Endothelial cell of umbilical vein (primary cell): ENCODE data around the gene HDAC4. TPM values are rescaled to one million over a fixed set of nuclear protein-coding genes. Genes with fewer than 3 reads are reported as not detected.

ENCODE experiments used
- BruUV-seq: library from RNA; stranded (reverse); fragments of 400-500 nt; replicated peaks from 2 replicates; lab custom pipeline; 2021; lab: Mats Ljungman, UMichigan
- CTCF ChIA-PET: fragments of 300-600, 350-600 bp; sonication (Branson Sonifier 250); formaldehyde crosslinking; loops from one replicate; lab custom pipeline; 2021; ENCODE audit warnings: antibody characterized with exemption, inconsistent platforms; lab: Charles Lee
- POLR2A ChIA-PET: fragments of 300-600, 350-600 bp; sonication (Branson Sonifier 250); formaldehyde crosslinking; loops from one replicate; lab custom pipeline; 2021; ENCODE audit warnings: antibody characterized with exemption, inconsistent platforms; lab: Charles Lee
- DNase-seq: peaks from one replicate; pipeline ENCODE4 v3.0.0-alpha.2; 2011; ENCODE audit warnings: low read depth, low spot score
- FAIRE-seq: peaks from 2 replicates; lab custom pipeline; 2011; peaks lifted over from hg19 to GRCh38; lab: Jason Lieb, UNC
- H2AFZ ChIP-seq: 2 replicates; pipeline ENCODE4 v1.6.0; 2012; ENCODE audit warnings: low read depth, low read length, control low read depth, inconsistent platforms
- H3K27ac ChIP-seq: 2 replicates; pipeline ENCODE4 v1.5.1; 2011; ENCODE audit warnings: low read depth, mild to moderate bottlenecking, control low read depth, low read length, moderate library complexity; ENCODE audit not compliant: insufficient read depth
- H3K27me3 ChIP-seq, 2 experiments: 2 replicates each; pipeline versions ENCODE4 v1.6.0 to v1.6.1; 2011; ENCODE audit warnings: low read length in 2 of 2, mixed read lengths in 1 of 2; ENCODE audit not compliant: control insufficient read depth in 2 of 2, insufficient read depth in 2 of 2
- H3K36me3 ChIP-seq, 2 experiments: 2 replicates in 1 of 2; 3 replicates in 1 of 2; pipeline ENCODE4 v1.5.1; 2011; ENCODE audit warnings: low read length in 2 of 2, mild to moderate bottlenecking in 1 of 2, moderate library complexity in 1 of 2; ENCODE audit not compliant: control insufficient read depth in 2 of 2, insufficient read depth in 2 of 2; ENCODE audit errors: extremely low read depth in 1 of 2
- H3K4me1 ChIP-seq: 3 replicates; pipeline ENCODE4 v1.5.1; 2011; ENCODE audit warnings: mild to moderate bottlenecking, low read length; ENCODE audit not compliant: control insufficient read depth, insufficient read depth; ENCODE audit errors: extremely low read depth
- H3K4me2 ChIP-seq: 2 replicates; pipeline ENCODE4 v1.6.1; 2011; ENCODE audit warnings: low read length, control low read depth, mixed read lengths; ENCODE audit not compliant: insufficient read depth
- H3K4me3 ChIP-seq, 3 experiments: fragments of 200-600 bp in 1 of 3; sonication (generic), shearing (Covaris generic) in 1 of 3; replicated peaks in 1 of 3; 2 replicates each; pipeline ENCODE4 v1.5.1; 2011 to 2016; ENCODE audit warnings: control low read depth in 3 of 3, low read length in 3 of 3, mild to moderate bottlenecking in 2 of 3, inconsistent platforms in 1 of 3, low read depth in 1 of 3, moderate library complexity in 1 of 3; ENCODE audit not compliant: insufficient read depth in 1 of 3
- H3K79me2 ChIP-seq: 2 replicates; pipeline ENCODE4 v1.6.0; 2012; ENCODE audit warnings: low read length, inconsistent platforms; ENCODE audit not compliant: control insufficient read depth, insufficient read depth
- H3K9ac ChIP-seq: replicated peaks from 2 replicates; pipeline ENCODE3; 2011; ENCODE audit warnings: low read length, control low read depth; ENCODE audit not compliant: insufficient read depth; ENCODE audit errors: extremely low read depth
- H3K9me1 ChIP-seq: replicated peaks from 3 replicates; pipeline ENCODE4 v1.6.0; 2011; ENCODE audit warnings: mild to moderate bottlenecking, low read length; ENCODE audit not compliant: control insufficient read depth, insufficient read depth; ENCODE audit errors: extremely low read depth
- H3K9me3 ChIP-seq: replicated peaks from 2 replicates; pipeline ENCODE4 v1.5.1; 2012; ENCODE audit warnings: low read length, inconsistent platforms; ENCODE audit not compliant: control insufficient read depth, insufficient read depth
- H4K20me1 ChIP-seq: replicated peaks from 2 replicates; pipeline ENCODE3; 2011; ENCODE audit warnings: mild to moderate bottlenecking, low read length; ENCODE audit not compliant: control insufficient read depth, insufficient read depth; ENCODE audit errors: extremely low read depth
- CTCF ChIP-seq, 2 donors: IDR thresholded peaks; 1 replicate in 1 of 2; 2 replicates in 1 of 2; pipeline ENCODE4 v1.5.1; 2011; ENCODE audit warnings: low read length in 2 of 2, mild to moderate bottlenecking in 2 of 2, moderate library complexity in 2 of 2, control low read depth in 1 of 2, inconsistent platforms in 1 of 2, low read depth in 1 of 2; ENCODE audit not compliant: insufficient read depth in 1 of 2; ENCODE audit errors: extremely low read depth in 1 of 2
- EZH2 ChIP-seq: IDR thresholded peaks from 2 replicates; pipeline ENCODE4 v1.6.1; 2012; ENCODE audit warnings: borderline replicate concordance, low read depth, mild to moderate bottlenecking, moderate library complexity, low read length, inconsistent platforms; ENCODE audit not compliant: severe bottlenecking
- FOS ChIP-seq: IDR thresholded peaks from 2 replicates; pipeline ENCODE4 v1.6.1; 2011; ENCODE audit warnings: mild to moderate bottlenecking, low read length, moderate library complexity, borderline replicate concordance; ENCODE audit not compliant: insufficient read depth
- GATA2 ChIP-seq: IDR thresholded peaks from 2 replicates; pipeline ENCODE4 v1.7.0; 2011; ENCODE audit warnings: low read depth, mild to moderate bottlenecking, moderate library complexity, mixed read lengths, low read length; ENCODE audit not compliant: insufficient read length, insufficient read depth
- JUN ChIP-seq: IDR thresholded peaks from 2 replicates; pipeline ENCODE4 v1.6.1; 2011; ENCODE audit warnings: borderline replicate concordance, low read depth; ENCODE audit not compliant: insufficient read length, insufficient read depth
- MAX ChIP-seq: IDR thresholded peaks from 2 replicates; pipeline ENCODE4 v1.6.1; 2011; ENCODE audit not compliant: insufficient read depth, insufficient read length
- MYC ChIP-seq: IDR thresholded peaks from one replicate; pipeline ENCODE4 v1.6.1; 2011; ENCODE audit warnings: mild to moderate bottlenecking, low read depth, low read length
- POLR2A ChIP-seq: IDR thresholded peaks from 2 replicates; pipeline ENCODE4 v1.6.1; 2012; ENCODE audit warnings: low read depth, mild to moderate bottlenecking, control low read depth, low read length
- POLR2AphosphoS5 ChIP-seq: IDR thresholded peaks from 2 replicates; pipeline ENCODE4 v1.6.1; 2012; ENCODE audit warnings: low read depth, mild to moderate bottlenecking, control low read depth, low read length, moderate library complexity; ENCODE audit not compliant: insufficient read depth
- dilution Hi-C: fragments of 300-500 bp; cut with MboI; formaldehyde crosslinking; loops from one replicate; pipeline ENCODE4 v1.15.0; 2019; ENCODE audit warnings: low sequenced_read_pairs; ENCODE audit not compliant: extremely low pct_ligation_motif_present
- intact Hi-C: fragments of 100-400 bp; cut with micrococcal nuclease; formaldehyde crosslinking; loops from one replicate; pipeline ENCODE4 v1.10.0; 2022
- polyA plus RNA-seq, 4 experiments: library from polyadenylated mRNA; depleted of rRNA in 3 of 4; stranded (reverse) in 3 of 4; unstranded in 1 of 4; fragments of >200 nt; gene quantifications; 2 replicates each; pipeline versions ENCODE4 v1.2.1 to v1.2.3, GENCODE V29; 2011 to 2012; ENCODE audit warnings: missing spikeins in 1 of 4
- total RNA-seq: library from RNA; stranded (reverse); gene quantifications from 2 replicates; pipeline ENCODE4 v1.2.3, GENCODE V29; 2021

The HDAC4 gene
- total and polyA plus RNA-seq, 2 donors (not counting 3 experiments of a cell fraction or from before 2014, with no cell fraction given): 13.4 to 33.0 TPM

GRCh38 chr2:239137898-239138283 is 262.9 kb downstream of the HDAC4 start:
- DNase-seq (no peak), FAIRE-seq (no peak)
- Histone ChIP-seq H3K9ac (no peak overlapping the region), H3K4me1 (no peaks in the 10 kb centered on the region), H2AFZ (no peak overlapping the region), H3K4me2 (no peak overlapping the region), H3K27ac (no peak overlapping the region), H3K4me3 (no peak overlapping the region), H3K27me3 (no peaks in the 10 kb centered on the region), H3K36me3 (peaks cover 0 to 8% of the 10 kb centered on the region in 2 experiments), H3K79me2 (no peaks in the 10 kb centered on the region), H4K20me1 (no peaks in the 10 kb centered on the region), H3K9me1 (no peaks in the 10 kb centered on the region), H3K9me3 (no peaks in the 10 kb centered on the region)
- CTCF ChIA-PET: no interaction called here
- BruUV-seq: no TSS peak
- TF ChIP-seq EZH2 (no peak), MAX (no peak), POLR2A (no peak), FOS (no peak), GATA2 (no peak), JUN (no peak), POLR2AphosphoS5 (no peak), CTCF (IDR thresholded peaks at IDR 0.05; ENCODE audit: extremely low read depth in 1 of 2, insufficient read depth in 1 of 2, low read depth in 1 of 2, low read length in 2 of 2) (no peak), MYC (no peak)
- intact Hi-C loops: no loop called here
- POLR2A ChIA-PET: no interaction called here
- dilution Hi-C loops: no loop called here
